ENCODE data around the gene CFAP61.

The CFAP61 gene

DNA sequence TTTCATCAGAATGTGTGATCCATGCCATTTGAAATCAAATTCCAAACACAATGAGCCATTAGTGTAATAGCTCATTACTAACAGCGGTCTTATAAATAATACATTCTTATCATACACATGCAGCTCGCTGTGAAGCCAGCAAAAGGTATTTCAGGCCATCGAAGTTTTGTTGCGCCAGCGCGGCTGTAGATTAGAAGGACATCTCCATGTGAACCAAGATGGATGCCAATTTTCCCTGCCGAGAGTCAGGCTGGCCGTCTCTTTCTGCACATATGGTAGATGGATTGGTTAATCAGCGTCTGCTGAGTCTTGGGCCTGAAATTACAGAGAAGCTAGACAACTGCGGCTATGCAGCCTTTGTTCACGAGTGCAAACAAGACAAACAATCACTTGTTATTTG, 44.1 kb downstream of the CFAP61 start:
- no peak overlapping the region for H2AFZ ChIP-seq (ENCODE audit: low read length)
- TF ChIP-seq EZH2phosphoT487 (IDR thresholded peaks at IDR 0.05; ENCODE audit: borderline replicate concordance): no peak
- TF ChIP-seq, protein P1, sequence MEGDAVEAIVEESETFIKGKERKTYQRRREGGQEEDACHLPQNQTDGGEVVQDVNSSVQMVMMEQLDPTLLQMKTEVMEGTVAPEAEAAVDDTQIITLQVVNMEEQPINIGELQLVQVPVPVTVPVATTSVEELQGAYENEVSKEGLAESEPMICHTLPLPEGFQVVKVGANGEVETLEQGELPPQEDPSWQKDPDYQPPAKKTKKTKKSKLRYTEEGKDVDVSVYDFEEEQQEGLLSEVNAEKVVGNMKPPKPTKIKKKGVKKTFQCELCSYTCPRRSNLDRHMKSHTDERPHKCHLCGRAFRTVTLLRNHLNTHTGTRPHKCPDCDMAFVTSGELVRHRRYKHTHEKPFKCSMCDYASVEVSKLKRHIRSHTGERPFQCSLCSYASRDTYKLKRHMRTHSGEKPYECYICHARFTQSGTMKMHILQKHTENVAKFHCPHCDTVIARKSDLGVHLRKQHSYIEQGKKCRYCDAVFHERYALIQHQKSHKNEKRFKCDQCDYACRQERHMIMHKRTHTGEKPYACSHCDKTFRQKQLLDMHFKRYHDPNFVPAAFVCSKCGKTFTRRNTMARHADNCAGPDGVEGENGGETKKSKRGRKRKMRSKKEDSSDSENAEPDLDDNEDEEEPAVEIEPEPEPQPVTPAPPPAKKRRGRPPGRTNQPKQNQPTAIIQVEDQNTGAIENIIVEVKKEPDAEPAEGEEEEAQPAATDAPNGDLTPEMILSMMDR (conservative IDR thresholded peaks at IDR 0.05; ENCODE audit: low read length): no peak
- H3K9me3 ChIP-seq (ENCODE audit: insufficient read depth, low read depth, low read length): no peaks in the 10 kb centered on the region
- H4K20me1 ChIP-seq (ENCODE audit: insufficient read depth, low read length, poor library complexity, severe bottlenecking): no peaks in the 10 kb centered on the region
- H3K79me2 ChIP-seq (ENCODE audit: insufficient read depth, low read length): no peaks in the 10 kb centered on the region
- no peaks in the 10 kb centered on the region for H3F3A ChIP-seq (ENCODE audit: low read depth)
- H3K4me2 ChIP-seq (ENCODE audit: low read depth, low read length, poor library complexity, severe bottlenecking): no peak overlapping the region
- no peaks in the 10 kb centered on the region for H3K36me3 ChIP-seq (ENCODE audit: insufficient read depth, low read length)
- no peak overlapping the region for H3K4me3 ChIP-seq (ENCODE audit: low read length, poor library complexity, severe bottlenecking)
- no peaks in the 10 kb centered on the region for H3K27me3 ChIP-seq (ENCODE audit: insufficient read depth, low read length, poor library complexity, severe bottlenecking)
- H3K9me2 ChIP-seq (replicated peaks; ENCODE audit: low read depth, low read length): no peaks in the 10 kb centered on the region
- no peak overlapping the region for H3K9ac ChIP-seq (ENCODE audit: low read depth, low read length, poor library complexity, severe bottlenecking)
- H3K4me1 ChIP-seq (ENCODE audit: insufficient read depth, low read length, poor library complexity, severe bottlenecking): no peaks in the 10 kb centered on the region

DNA sequence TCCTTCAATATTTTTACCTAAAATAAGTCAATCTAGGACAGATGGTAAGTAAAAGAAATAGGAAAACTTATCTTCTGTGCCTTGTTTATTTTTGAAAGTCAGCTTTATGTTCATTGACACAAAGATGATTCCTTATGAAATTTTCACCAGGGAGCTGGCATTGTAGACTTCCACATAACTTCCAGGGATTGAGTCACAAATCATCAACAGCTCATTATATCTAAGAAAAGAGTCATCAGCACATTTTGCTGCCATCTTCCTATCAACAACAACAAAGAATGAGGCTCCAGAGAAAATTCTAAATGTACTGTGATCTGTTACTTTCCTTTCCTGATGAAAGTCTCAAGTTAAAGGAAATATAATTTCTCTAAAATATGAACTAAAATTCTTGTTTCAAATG, 48.5 kb downstream of the CFAP61 start:
- Histone ChIP-seq H3K9ac (ENCODE audit: low read depth, low read length, poor library complexity, severe bottlenecking) (no peak overlapping the region), H3K27me3 (ENCODE audit: insufficient read depth, low read length, poor library complexity, severe bottlenecking) (no peaks in the 10 kb centered on the region), H3K9me3 (ENCODE audit: insufficient read depth, low read depth, low read length) (no peaks in the 10 kb centered on the region), H3K9me2 (replicated peaks; ENCODE audit: low read depth, low read length) (no peaks in the 10 kb centered on the region), H3F3A (ENCODE audit: low read depth) (no peaks in the 10 kb centered on the region), H3K4me2 (ENCODE audit: low read depth, low read length, poor library complexity, severe bottlenecking) (no peak overlapping the region), H3K36me3 (ENCODE audit: insufficient read depth, low read length) (no peaks in the 10 kb centered on the region), H3K79me2 (ENCODE audit: insufficient read depth, low read length) (no peaks in the 10 kb centered on the region), H4K20me1 (ENCODE audit: insufficient read depth, low read length, poor library complexity, severe bottlenecking) (no peaks in the 10 kb centered on the region), H2AFZ (ENCODE audit: low read length) (no peak overlapping the region), H3K4me1 (ENCODE audit: insufficient read depth, low read length, poor library complexity, severe bottlenecking) (no peaks in the 10 kb centered on the region), H3K4me3 (ENCODE audit: low read length, poor library complexity, severe bottlenecking) (no peak overlapping the region)
- TF ChIP-seq, protein P1 (conservative IDR thresholded peaks at IDR 0.05; ENCODE audit: low read length): no peak
- no peak for TF ChIP-seq EZH2phosphoT487 (IDR thresholded peaks at IDR 0.05; ENCODE audit: borderline replicate concordance)

DNA sequence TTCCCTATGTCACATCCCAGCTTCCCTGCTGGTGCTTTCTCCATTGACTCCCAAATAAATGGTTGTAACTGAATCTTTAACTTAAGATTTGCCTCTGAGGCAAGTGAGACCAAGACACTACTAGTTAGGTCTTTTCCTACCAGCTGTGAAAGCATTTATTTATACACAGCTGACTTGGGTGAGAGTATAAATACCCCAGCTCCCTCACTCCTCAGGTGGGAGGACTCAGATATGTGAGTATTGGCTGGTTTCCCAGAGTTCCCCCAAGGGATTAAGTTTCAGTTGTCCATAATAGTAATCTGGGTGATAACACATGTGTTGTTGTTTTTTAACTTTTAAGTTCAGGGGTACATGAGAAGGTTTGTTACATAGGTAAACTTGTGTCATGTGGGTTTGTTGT, 49.8 kb downstream of the CFAP61 start:
- H3K9ac ChIP-seq (ENCODE audit: low read depth, low read length, poor library complexity, severe bottlenecking): no peak overlapping the region
- no peaks in the 10 kb centered on the region for H3K9me3 ChIP-seq (ENCODE audit: insufficient read depth, low read depth, low read length)
- TF ChIP-seq, protein P1 (conservative IDR thresholded peaks at IDR 0.05; ENCODE audit: low read length): no peak
- TF ChIP-seq EZH2phosphoT487 (IDR thresholded peaks at IDR 0.05; ENCODE audit: borderline replicate concordance): no peak
- no peaks in the 10 kb centered on the region for H3K36me3 ChIP-seq (ENCODE audit: insufficient read depth, low read length)
- H4K20me1 ChIP-seq (ENCODE audit: insufficient read depth, low read length, poor library complexity, severe bottlenecking): no peaks in the 10 kb centered on the region
- H3F3A ChIP-seq (ENCODE audit: low read depth): no peaks in the 10 kb centered on the region
- no peaks in the 10 kb centered on the region for H3K27me3 ChIP-seq (ENCODE audit: insufficient read depth, low read length, poor library complexity, severe bottlenecking)
- H3K79me2 ChIP-seq (ENCODE audit: insufficient read depth, low read length): no peaks in the 10 kb centered on the region
- H3K4me2 ChIP-seq (ENCODE audit: low read depth, low read length, poor library complexity, severe bottlenecking): no peak overlapping the region
- no peak overlapping the region for H3K4me3 ChIP-seq (ENCODE audit: low read length, poor library complexity, severe bottlenecking)
- H2AFZ ChIP-seq (ENCODE audit: low read length): no peak overlapping the region
- H3K9me2 ChIP-seq (replicated peaks; ENCODE audit: low read depth, low read length): no peaks in the 10 kb centered on the region
- no peaks in the 10 kb centered on the region for H3K4me1 ChIP-seq (ENCODE audit: insufficient read depth, low read length, poor library complexity, severe bottlenecking)

All from Loucy (cell line).